Occipital lobe (tissue), 2 donors: Measurements from ENCODE around the gene TMEM109. TPM values are rescaled to one million over a fixed set of nuclear protein-coding genes. Genes with fewer than 3 reads are reported as not detected.
A peak's percentile ranks its signal among the peaks of the same experiment; 100 is the strongest.
"Not testable (repeated sequence)": the region's sequence is repeated elsewhere in the genome, so short reads cannot be mapped to it uniquely, and the experiment has no call there.

ENCODE experiments used
- DNase-seq: peaks from one replicate; lab custom pipeline; 2025; lab: John Stamatoyannopoulos, UW
- total RNA-seq: library from RNA; depleted of rRNA; stranded (reverse); fragments of >200 nt; gene quantifications from one replicate; pipeline ENCODE4 v1.2.3, GENCODE V29; 2014

TMEM109 gene
- total RNA-seq, 1 donor from 2014 or later: 8.3 TPM

- DNase-seq: not testable (repeated sequence)
Measured at GRCh38 chr11:60909680-60910280, 4.2 kb upstream of the TMEM109 start.

- no peak for DNase-seq
Measured at GRCh38 chr11:60910281-60910687, 3.7 kb upstream of the TMEM109 start.

DNA sequence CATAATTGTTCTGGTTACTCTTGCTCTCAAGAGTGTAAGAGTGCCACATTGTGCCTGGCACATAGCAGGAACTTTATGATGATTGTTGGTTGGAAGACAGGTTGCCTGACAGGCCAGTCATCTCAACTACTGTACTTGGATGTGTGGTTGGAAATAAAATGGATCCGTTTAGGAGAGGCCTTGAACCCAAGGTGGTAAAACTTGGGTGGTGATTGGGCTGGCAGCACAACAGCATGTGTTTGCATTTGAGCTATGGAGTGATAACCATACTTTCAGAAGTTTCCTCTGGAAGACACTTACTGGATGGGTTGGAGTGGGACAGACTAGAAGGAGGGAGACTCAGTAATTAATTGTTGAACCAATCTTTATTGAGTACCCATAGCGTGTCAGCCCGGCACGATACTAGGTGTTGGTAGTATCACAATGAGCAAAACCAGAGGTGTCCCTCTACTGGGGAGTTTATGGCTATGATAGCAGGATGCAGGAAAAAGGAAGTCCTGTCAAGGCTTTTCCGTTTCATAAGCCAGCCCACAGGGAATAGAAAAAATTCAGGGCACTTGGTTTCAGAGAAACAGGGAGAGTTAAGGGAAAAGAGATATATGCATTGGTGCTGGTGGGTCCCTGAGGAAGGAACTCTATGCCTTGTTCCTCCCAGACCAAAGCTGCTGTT is 3.1 kb upstream of the TMEM109 start:
- DNase-seq: no peak

DNA sequence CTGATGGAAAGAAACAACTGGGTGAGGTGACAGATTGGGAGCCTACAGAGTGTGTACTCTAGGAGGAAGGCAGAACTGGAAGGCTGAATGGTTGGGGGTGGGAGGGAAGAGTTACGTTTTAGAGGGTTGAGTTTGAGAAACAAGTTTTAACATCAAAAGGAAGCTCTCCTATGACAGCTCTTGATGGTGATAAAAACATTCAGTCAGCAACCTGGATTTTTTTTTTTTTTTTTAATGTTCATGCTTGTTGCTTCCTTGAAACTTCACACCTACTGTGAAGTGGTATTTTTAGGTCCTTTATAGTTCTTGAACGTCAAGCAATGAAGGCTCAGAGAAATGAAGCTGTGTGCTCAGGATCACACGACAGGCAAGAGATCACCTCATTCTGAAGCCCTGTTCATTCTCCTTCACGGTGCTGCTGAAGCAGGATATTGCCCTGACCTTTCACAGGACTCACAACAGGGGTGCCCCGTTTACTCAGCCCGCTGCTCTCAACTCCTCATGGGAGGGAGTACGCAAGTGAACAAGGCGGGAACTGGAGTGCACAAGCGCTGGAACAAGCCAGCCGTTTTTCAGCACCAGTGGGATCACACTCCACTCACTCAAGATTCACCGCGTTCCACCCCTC is 1.6 kb upstream of the TMEM109 start:
- no peak for DNase-seq

- no peak for DNase-seq
Measured at GRCh38 chr11:60912851-60913528, 968 bp upstream of the TMEM109 start.

- DNase-seq: peak; percentile 31
Measured at GRCh38 chr11:60914633-60915247, 782 bp downstream of the TMEM109 start.

DNA sequence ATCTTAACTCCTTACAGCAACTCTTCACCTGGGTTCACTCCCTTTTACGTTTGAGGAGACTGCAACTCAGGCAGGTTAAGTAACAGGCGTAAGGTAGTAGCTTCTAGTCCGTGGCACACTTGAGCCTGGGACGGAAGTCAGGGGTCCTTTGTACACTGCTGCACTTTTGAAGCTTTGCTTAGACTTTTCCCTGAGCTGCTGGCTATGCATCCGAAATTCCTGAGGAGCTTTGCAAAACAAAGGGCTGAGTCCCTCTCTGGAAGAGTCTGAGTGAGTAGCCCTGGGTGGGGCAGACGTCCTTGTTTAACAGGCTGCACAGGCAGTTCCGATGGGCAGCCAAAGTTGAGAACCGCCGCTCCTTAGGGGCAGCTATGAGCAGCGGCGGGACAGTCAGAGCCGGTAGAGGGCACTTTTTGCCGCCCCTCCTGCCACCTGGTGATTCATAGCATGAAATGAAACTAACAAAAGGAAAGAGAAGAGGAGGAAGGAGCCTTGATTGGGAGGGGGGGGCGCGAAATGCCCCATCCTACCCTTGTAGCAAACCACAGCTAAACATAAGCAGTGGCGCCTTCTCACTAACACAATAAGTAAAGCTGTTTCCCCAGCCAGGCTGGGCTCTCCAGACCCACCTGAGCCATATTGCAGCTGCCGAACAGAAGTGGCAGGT is 1.4 kb downstream of the TMEM109 start:
- no peak for DNase-seq

DNA sequence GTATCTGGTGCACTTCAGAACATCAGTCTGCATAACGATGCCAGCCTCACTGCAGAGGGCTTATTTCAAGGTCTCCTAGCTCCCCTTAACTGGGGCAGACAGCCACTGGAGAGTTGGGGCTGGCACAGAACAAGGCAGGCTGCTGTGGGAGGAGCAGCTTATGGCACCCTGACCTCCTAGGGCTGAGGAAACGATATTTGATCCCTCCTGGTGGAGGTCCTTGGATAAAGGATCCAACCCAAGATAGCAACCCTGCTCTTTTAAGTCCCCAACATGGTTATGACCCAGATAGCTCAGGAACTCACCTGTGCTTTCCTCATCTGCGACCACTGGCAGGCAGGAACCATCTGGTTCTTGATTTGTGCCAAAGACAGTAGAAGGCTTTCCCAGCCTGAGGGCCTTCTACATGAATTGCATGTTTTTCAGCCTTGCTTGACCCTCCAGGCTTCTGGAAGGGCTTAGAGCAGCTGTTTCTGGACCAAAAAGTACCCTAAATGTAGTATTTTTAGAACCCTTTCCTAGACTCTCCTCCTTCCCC is 2.8 kb downstream of the TMEM109 start:
- DNase-seq: no peak

DNA sequence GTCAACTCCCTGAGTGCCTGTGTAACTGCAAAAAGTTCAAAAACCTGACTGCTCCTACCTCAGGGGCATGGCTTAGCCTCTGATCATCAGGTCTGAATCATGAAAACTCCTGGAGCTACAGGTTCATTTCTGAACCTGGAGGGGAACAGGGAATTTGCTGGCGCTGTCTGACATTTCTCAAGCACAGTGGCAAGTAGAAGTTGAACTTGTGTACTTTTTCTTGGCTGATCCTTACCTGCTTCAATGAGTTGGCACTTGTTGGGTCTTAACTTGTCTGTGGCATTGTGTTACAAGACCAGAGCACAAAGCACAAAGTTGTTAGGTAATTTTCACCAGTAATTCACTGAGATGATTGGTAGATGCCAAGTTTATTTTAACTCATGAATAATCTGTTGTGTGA is 3.3 kb downstream of the TMEM109 start:
- DNase-seq: no peak

GRCh38 chr11:60918251-60918938 is 4.4 kb downstream of the TMEM109 start:
- DNase-seq: no peak

GRCh38 chr11:60918939-60919265 is 4.9 kb downstream of the TMEM109 start:
- DNase-seq: no peak

GRCh38 chr11:60919320-60919719 is 5.4 kb downstream of the TMEM109 start:
- no peak for DNase-seq

- DNase-seq: no peak
Measured at GRCh38 chr11:60919956-60920355, 6.0 kb downstream of the TMEM109 start.

DNA sequence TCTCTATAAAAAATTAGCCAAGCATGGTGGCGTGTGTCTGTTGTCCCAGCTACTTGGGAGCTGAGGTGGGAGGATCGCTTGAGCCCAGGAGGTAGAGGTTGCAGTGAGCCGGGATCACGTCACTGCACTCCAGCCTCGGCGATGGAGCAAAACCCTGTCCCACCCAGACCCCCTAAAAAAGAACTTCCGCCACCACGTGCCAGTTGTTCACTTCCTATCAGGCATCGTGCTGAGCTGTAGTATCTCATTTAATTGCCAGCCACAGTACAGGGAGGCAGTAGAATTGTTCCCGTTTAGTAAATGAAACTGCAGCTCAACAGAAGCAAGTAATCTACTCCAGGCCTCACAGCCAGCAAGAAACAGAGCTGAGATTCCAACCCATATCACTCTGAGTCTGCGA is 7.3 kb downstream of the TMEM109 start:
- no peak for DNase-seq

- no peak for DNase-seq
Measured at GRCh38 chr11:60921777-60922335, 7.9 kb downstream of the TMEM109 start.

DNA sequence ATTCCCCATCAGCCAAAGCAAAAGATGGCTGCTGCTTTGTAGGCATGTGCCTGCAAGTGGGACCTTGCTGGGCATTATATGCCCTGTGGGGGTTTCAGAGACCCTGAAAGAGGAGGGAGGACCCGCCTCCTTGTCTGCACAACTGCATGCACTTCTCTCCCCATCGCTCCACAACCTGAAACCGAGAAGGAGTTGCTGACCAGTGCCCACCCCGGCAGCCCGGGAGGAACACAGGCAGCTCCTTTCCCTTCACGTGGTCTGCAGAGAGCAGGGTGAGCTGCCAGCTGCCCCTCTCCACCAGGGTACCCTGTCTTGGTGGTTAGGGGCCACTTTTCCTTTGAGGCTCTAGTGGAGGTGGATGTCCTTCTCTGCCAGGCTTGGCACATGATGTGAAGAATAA is 8.9 kb downstream of the TMEM109 start:
- DNase-seq: no peak

DNA sequence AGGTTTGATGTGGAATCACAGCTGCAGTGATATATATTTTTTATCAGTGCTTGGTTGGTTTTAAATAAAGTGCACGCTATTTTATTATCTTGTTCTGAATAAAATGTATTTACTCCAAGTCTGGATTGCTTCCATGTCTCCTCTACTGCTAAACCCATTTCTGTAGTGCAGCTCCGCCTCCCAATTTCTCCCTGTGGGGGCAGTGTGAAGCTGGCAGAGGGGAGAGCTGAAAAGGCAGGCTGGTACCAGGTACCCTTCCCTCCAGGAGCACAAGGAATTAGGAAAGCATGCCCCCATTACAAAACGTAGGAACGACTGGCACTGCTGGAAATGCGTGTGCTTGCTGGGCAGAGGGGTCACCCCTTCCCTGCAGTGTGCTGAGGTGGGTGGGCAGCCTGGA is 9.4 kb downstream of the TMEM109 start:
- no peak for DNase-seq

DNA sequence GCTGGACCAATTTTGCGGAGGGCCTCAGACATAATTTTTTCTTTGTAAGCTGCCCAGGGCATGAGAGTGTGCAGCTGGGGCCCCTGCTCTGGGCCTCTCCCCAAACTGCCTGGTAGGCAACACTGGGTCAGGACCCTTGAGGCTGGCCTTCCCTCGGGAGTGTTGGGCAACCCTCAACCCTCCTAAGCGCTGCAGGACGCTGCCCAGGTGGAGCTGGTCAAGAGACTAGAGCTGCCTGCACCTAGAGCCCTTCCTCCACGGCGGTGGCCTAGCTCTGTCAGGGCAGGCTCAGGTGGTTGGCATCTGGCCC is 9.8 kb downstream of the TMEM109 start:
- no peak for DNase-seq

- peak; percentile 75 for DNase-seq
Measured at GRCh38 chr11:60924110-60924905, 10.3 kb downstream of the TMEM109 start, which contains the start of gene TMEM132A. Gene TMEM132A, plus strand, starts transcription at chr11:60924460. Its CDS starts 174 bp downstream, at chr11:60924634.
